Neural progenitor cell (in vitro differentiated cells): ENCODE data around the gene FAM120A.

Experiments
- EZH2 ChIP-seq: fragments of 200-600 bp; sonication (generic); IDR thresholded peaks from 2 replicates; pipeline ENCODE4 v1.6.1; 2017; ENCODE audit warnings: antibody characterized with exemption, mild to moderate bottlenecking, moderate library complexity
- EZH2phosphoT487 ChIP-seq: fragments of 200-600 bp; sonication (generic); IDR thresholded peaks from 2 replicates; pipeline ENCODE4 v1.6.1; 2017; ENCODE audit warnings: antibody characterized with exemption
- TF ChIP-seq, protein P1 (sequence below): fragments of 200-600 bp; sonication (generic); IDR thresholded peaks from 2 replicates; pipeline ENCODE4 v1.5.1; 2017; ENCODE audit warnings: antibody characterized with exemption, mild to moderate bottlenecking

DNA sequence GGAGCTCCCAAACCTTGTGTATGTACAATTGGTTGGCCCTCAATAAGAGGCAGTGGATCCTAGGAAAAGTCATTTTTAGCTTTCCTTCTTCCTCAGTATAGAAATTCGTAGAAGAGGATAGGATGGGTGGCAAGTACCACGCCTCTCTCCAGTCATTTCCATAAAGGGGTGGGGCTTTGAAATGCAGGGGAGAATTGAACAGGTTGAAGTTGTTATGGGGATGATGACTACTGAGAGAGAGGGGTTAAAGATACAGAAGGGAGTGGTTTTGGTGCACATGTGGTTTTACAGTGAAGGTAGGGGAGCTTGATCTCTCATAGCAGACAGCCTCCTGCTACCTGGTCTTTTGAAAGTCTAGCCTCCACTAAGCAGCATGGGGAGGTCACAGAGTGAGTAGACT lies 56.3 kb downstream of the FAM120A start:
- TF ChIP-seq, protein P1, sequence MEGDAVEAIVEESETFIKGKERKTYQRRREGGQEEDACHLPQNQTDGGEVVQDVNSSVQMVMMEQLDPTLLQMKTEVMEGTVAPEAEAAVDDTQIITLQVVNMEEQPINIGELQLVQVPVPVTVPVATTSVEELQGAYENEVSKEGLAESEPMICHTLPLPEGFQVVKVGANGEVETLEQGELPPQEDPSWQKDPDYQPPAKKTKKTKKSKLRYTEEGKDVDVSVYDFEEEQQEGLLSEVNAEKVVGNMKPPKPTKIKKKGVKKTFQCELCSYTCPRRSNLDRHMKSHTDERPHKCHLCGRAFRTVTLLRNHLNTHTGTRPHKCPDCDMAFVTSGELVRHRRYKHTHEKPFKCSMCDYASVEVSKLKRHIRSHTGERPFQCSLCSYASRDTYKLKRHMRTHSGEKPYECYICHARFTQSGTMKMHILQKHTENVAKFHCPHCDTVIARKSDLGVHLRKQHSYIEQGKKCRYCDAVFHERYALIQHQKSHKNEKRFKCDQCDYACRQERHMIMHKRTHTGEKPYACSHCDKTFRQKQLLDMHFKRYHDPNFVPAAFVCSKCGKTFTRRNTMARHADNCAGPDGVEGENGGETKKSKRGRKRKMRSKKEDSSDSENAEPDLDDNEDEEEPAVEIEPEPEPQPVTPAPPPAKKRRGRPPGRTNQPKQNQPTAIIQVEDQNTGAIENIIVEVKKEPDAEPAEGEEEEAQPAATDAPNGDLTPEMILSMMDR: no peak
- no peak for TF ChIP-seq EZH2phosphoT487
- no peak for TF ChIP-seq EZH2
